Activated CD4-positive, alpha-beta memory T cell treated with anti-CD3 and anti-CD28 coated beads for 36 hours (primary cell): ENCODE measurements around the gene FGGY. TPM values are rescaled to one million over a fixed set of nuclear protein-coding genes. Genes with fewer than 3 reads are reported as not detected.

ENCODE experiments used
- CTCF ChIA-PET: fragments of 350-600 bp; sonication (Branson Sonifier 250); formaldehyde crosslinking; loops from one replicate; lab custom pipeline; 2021; ENCODE audit warnings: antibody characterized with exemption, inconsistent platforms; lab: Charles Lee
- POLR2A ChIA-PET: fragments of 350-600 bp; sonication (Branson Sonifier 250); formaldehyde crosslinking; loops from one replicate; lab custom pipeline; 2021; ENCODE audit warnings: antibody characterized with exemption; lab: Charles Lee
- DNase-seq: peaks from one replicate; pipeline ENCODE4 v3.0.0-alpha.2; 2020
- H3K27ac Mint-ChIP-seq: one replicate; pipeline ENCODE4 v1.8.0; 2021; ENCODE audit warnings: mixed read lengths
- H3K27me3 Mint-ChIP-seq: one replicate; pipeline ENCODE4 v1.8.0; 2021; ENCODE audit warnings: mixed read lengths
- H3K36me3 Mint-ChIP-seq: one replicate; pipeline ENCODE4 v1.8.0; 2021; ENCODE audit warnings: mixed read lengths
- H3K4me1 Mint-ChIP-seq: one replicate; pipeline ENCODE4 v1.8.0; 2021; ENCODE audit warnings: low read depth, mixed read lengths
- H3K4me3 Mint-ChIP-seq: one replicate; pipeline ENCODE4 v1.8.0; 2021; ENCODE audit warnings: mild to moderate bottlenecking, mixed read lengths
- H3K9me3 Mint-ChIP-seq: one replicate; pipeline ENCODE4 v1.8.0; 2021; ENCODE audit warnings: mixed read lengths
- intact Hi-C: fragments of 100-400 bp; cut with micrococcal nuclease; formaldehyde crosslinking; loops from one replicate; pipeline ENCODE4 v1.15.1; 2023
- total RNA-seq, 2 experiments: library from RNA; stranded (reverse); gene quantifications; one replicate each; pipeline ENCODE4 v1.2.3, GENCODE V29; 2021

FGGY gene
- total RNA-seq, 2 experiments from 2014 or later = 10.2 TPM

DNA sequence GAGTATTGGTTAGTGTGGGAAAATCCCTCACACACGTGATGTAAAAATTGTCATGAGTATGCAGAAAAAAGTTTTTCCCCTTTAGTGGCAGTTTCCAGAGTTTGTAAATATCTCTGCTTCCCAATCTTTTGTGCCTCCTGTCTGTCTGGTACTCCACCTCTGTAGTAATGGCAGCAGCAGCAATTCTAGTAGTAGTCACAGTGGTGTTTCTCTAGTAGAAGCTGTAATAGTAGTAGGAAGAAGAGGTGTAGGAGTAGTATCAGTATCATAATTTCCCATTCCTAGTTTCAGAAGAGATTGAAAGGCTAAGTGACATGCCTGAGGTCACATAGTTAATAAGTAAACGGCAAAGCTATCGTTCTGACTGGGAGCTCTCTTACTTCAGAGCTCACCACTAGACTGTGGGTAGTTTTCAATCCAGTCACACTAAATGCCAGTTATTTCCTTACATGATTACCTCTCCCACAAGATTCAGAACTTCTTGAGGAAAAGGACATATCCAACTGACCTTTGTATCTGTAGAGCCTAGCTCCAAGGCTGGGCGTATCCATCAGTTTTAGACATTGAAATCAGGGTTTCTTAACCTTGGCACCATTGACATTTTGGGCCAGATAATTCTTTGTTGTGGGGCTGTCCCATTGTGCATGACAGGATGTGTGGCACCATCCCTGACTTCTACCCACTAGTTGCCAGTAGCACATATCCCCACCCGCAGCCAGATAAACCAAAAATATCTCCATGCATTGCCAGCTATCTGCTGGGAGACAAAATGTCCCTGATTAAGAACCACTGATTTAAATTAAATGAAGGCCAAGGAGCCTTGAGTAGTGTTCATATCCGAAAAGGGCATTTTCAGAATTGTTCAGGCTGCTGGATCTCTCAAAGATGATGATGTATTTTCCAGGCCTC, 135.9 kb downstream of the FGGY start:
- DNase-seq = peak; percentile 15
- no peaks in the 10 kb centered on the region for H3K27me3 Mint-ChIP-seq
- H3K9me3 Mint-ChIP-seq = no peaks in the 10 kb centered on the region
- ChIA-PET CTCF (interaction anchor here (0.7 kb wide), 1 partner anchor 72 kb away, joined by 3 read pairs; no protein-coding TSS in a partner anchor), POLR2A (interaction anchor here (0.7 to 1.0 kb wide), 3 partner anchors 11 to 677 kb away, joined by 3 read pairs; no protein-coding TSS in a partner anchor)
- H3K27ac Mint-ChIP-seq = peak overlapping the region; percentile 19
- intact Hi-C loops = loop anchor here (1.0 to 10.0 kb wide), 8 partner anchors 45 to 1886 kb away; partner anchors contain the start of gene JUN
- H3K36me3 Mint-ChIP-seq = no peaks in the 10 kb centered on the region
- peaks cover 27% of the 10 kb centered on the region for H3K4me1 Mint-ChIP-seq
- no peak overlapping the region for H3K4me3 Mint-ChIP-seq

DNA sequence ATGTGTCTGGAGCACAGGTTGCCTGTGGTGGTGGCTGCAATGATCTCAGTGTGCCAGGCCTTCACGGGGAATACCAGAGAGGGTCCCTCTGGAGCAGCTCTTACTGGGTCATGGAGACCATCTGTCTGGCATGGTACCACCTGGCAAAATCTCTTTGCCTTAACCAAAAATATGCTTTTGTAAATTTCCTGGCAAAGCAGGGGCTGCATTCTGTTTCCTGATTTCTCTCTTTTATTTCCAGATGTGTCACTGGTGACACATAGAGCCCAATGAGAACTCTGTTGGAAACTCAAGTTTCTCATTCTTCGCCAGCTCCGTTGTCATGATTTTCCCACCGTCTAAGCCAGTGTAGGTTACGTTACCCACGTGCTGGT, 136.5 kb downstream of the FGGY start:
- intact Hi-C loops = loop anchor here (2.0 to 10.0 kb wide), 5 partner anchors 79 to 1885 kb away; partner anchors contain the start of gene JUN
- POLR2A ChIA-PET = no interaction called here
- DNase-seq = no peak

DNA sequence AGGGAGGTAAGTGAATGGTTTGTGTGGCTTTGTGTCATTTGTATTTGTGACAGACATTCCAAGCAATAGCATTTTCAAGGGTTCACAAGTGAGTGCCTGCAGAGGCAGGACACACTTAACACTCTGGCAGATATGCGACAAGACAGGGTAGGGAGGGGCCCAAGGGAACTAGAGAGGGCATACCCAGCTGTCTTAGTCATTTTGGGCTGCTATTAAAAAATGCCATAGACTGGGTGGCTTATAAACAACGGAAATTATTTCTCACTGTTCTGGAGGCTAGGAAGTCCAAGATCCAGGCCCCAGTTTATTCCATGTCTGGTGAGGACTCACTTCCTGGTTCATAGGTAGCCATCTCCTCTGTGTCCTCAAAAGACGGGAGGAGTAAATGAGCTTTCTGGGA, 137.4 kb downstream of the FGGY start:
- Mint-ChIP-seq H3K9me3 (no peaks in the 10 kb centered on the region), H3K4me3 (no peak overlapping the region), H3K36me3 (no peaks in the 10 kb centered on the region), H3K27me3 (no peaks in the 10 kb centered on the region), H3K27ac (no peak overlapping the region), H3K4me1 (peaks cover 27% of the 10 kb centered on the region)
- ChIA-PET POLR2A (no interaction called here), CTCF (no interaction called here)
- intact Hi-C loops = loop anchor here (5.0 to 10.0 kb wide), 3 partner anchors 390 to 652 kb away; partner anchors contain the start of gene JUN
- no peak for DNase-seq

More for the DNA sequence above, 136.5 kb downstream of the FGGY start:
- Mint-ChIP-seq H3K36me3 (no peaks in the 10 kb centered on the region), H3K9me3 (no peaks in the 10 kb centered on the region), H3K27me3 (no peaks in the 10 kb centered on the region), H3K27ac (no peak overlapping the region), H3K4me3 (no peak overlapping the region), H3K4me1 (peaks cover 27% of the 10 kb centered on the region)
- CTCF ChIA-PET = no interaction called here

DNA sequence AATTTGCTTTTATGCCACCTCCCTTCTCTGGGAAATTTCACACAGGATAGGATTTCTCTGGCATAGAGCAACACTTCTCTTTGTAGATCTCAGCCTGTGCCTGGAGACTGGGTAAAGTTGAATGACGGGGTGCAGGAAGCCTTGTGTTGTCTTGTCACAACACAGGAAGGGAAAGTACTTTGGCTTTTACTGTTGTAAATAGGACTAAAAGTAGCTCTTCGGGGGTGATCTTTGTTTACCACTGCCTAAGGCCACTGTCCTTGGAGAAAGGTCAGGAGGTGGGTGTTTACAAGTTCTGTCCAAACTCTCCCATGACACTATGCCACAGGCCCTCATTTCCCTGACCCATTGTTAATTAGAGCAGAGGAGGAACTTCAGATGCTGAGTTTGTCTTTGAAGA, 139.7 kb downstream of the FGGY start:
- Mint-ChIP-seq H3K4me1 (peaks cover 23% of the 10 kb centered on the region), H3K4me3 (no peak overlapping the region), H3K27ac (no peak overlapping the region), H3K9me3 (no peaks in the 10 kb centered on the region), H3K36me3 (no peaks in the 10 kb centered on the region), H3K27me3 (no peaks in the 10 kb centered on the region)
- POLR2A ChIA-PET = no interaction called here
- no peak for DNase-seq
- CTCF ChIA-PET = no interaction called here
- intact Hi-C loops = loop anchor here (10.0 kb wide), 1 partner anchor 392 kb away; no protein-coding TSS in a partner anchor

DNA sequence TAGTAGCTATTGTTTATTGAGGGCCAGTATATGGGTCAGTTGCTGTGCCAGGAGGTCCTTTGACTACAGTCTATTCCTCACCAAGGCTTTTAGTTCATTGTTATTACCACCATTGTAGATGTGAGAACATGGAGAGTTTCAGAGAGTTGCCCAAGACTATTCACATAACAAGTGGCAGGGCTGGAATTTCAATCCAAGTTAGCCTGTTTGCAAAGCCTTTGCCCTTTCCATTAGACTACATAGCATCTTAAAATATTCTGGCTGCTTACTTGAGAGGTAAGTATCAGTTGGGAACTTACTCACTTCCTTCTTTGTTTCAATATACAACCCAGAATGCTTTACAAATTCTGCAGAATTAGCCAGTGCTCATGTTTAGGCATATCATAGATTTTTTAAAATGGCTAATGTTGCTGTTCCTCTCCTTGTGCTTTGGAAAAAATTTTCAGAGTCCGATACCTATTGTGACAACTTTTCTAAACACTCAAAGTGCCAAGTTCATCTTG, 141.2 kb downstream of the FGGY start:
- Mint-ChIP-seq H3K4me1 (peaks cover 11% of the 10 kb centered on the region), H3K36me3 (no peaks in the 10 kb centered on the region), H3K4me3 (no peak overlapping the region), H3K27ac (no peak overlapping the region), H3K9me3 (no peaks in the 10 kb centered on the region), H3K27me3 (no peaks in the 10 kb centered on the region)
- intact Hi-C loops = loop anchor here (10.0 kb wide), 1 partner anchor 393 kb away; no protein-coding TSS in a partner anchor
- no peak for DNase-seq
- POLR2A ChIA-PET = no interaction called here
- CTCF ChIA-PET = no interaction called here

DNA sequence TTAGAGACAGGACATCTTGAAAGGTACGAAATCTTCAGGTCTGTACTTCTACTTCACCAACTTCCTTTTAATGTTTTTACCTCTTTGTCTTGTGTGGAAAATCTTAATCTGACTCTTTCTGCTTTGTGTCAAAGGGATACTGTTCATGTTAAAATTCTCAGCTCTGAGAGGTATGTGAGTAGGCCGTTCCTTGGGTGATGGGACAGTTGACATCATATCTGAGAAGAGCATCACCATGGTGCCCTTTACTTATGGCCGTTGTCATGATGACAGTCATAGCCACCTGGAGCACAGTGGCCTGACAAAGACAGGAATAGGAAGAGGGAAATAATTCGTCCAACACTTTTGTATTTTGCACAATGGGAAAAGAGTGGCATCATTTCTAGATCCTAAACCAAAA, 145.6 kb downstream of the FGGY start:
- CTCF ChIA-PET = no interaction called here
- Mint-ChIP-seq H3K4me3 (no peak overlapping the region), H3K9me3 (no peaks in the 10 kb centered on the region), H3K36me3 (no peaks in the 10 kb centered on the region), H3K4me1 (peaks cover 2% of the 10 kb centered on the region), H3K27ac (no peak overlapping the region), H3K27me3 (no peaks in the 10 kb centered on the region)
- POLR2A ChIA-PET = no interaction called here
- intact Hi-C loops = no loop called here
- no peak for DNase-seq

DNA sequence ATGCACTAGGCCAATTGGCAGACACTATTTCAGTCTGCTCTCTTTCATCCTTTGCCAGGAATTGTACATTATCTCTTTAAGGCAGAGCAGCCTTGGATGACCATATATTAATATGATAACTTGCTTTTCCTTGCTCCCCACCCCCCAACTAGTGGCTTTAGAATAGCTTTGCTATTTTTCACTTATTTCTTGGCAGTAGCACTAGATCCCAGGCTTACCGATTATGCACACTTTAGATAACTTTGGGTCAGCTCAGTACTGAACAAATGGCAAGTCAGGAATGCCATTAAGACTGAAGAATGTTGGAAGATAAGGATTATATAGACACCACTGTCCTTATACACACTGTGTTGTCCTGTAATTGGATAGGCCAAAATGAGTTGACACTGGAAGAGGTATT, 146.4 kb downstream of the FGGY start:
- no peak overlapping the region for H3K4me3 Mint-ChIP-seq
- H3K36me3 Mint-ChIP-seq = no peaks in the 10 kb centered on the region
- H3K4me1 Mint-ChIP-seq = peaks cover 2% of the 10 kb centered on the region
- intact Hi-C loops = no loop called here
- ChIA-PET POLR2A (interaction anchor here (1.4 kb wide), 1 partner anchor 11 kb away, joined by 3 read pairs; no protein-coding TSS in a partner anchor), CTCF (no interaction called here)
- no peaks in the 10 kb centered on the region for H3K27me3 Mint-ChIP-seq
- no peak overlapping the region for H3K27ac Mint-ChIP-seq
- DNase-seq = no peak
- no peaks in the 10 kb centered on the region for H3K9me3 Mint-ChIP-seq

DNA sequence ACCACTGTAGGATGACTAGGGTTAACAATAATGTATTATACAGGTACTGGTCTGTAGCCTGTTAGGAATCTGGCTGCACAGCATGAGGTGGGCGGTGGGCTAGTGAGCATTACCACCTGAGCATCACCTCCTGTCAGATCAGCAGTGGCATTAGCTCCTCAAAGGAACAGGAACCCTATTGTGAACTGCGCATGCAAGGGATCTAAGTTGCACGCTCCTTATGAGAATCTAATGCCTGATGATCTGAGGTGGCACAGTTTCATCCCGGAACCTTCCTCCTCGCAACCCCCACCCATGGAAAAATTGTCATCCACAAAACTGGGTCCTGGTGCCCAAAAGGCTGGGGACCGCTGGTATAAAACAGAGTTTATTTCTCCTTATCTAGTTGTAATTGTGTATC, 147.6 kb downstream of the FGGY start:
- ChIA-PET CTCF (no interaction called here), POLR2A (no interaction called here)
- DNase-seq = no peak
- Mint-ChIP-seq H3K36me3 (no peaks in the 10 kb centered on the region), H3K27me3 (no peaks in the 10 kb centered on the region), H3K9me3 (no peaks in the 10 kb centered on the region), H3K27ac (no peak overlapping the region), H3K4me1 (peaks cover 2% of the 10 kb centered on the region), H3K4me3 (no peak overlapping the region)
- intact Hi-C loops = no loop called here

DNA sequence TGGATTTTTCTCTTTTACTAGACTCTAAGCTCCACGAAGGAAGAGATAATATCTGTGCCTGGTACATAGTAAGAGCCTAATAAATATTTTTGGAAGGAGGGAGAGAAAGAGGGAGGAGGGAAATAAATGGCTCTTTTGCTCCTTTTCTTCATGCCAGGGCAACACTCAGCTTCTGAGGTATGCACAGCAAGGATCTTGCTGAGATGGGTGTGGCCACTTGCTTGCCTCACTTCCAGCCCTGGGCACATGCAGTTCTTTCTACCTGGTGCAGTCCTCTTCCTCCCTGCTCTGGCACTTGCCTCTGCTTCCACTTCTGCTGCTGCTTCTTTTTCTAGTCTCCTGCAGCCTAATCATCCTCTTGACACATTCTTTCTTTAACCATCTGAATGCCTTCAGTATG, 148.1 kb downstream of the FGGY start:
- DNase-seq = no peak
- intact Hi-C loops = no loop called here
- H3K27ac Mint-ChIP-seq = no peak overlapping the region
- CTCF ChIA-PET = no interaction called here
- H3K27me3 Mint-ChIP-seq = no peaks in the 10 kb centered on the region
- peaks cover 2% of the 10 kb centered on the region for H3K4me1 Mint-ChIP-seq
- no peaks in the 10 kb centered on the region for H3K9me3 Mint-ChIP-seq
- H3K4me3 Mint-ChIP-seq = no peak overlapping the region
- H3K36me3 Mint-ChIP-seq = no peaks in the 10 kb centered on the region
- POLR2A ChIA-PET = no interaction called here

DNA sequence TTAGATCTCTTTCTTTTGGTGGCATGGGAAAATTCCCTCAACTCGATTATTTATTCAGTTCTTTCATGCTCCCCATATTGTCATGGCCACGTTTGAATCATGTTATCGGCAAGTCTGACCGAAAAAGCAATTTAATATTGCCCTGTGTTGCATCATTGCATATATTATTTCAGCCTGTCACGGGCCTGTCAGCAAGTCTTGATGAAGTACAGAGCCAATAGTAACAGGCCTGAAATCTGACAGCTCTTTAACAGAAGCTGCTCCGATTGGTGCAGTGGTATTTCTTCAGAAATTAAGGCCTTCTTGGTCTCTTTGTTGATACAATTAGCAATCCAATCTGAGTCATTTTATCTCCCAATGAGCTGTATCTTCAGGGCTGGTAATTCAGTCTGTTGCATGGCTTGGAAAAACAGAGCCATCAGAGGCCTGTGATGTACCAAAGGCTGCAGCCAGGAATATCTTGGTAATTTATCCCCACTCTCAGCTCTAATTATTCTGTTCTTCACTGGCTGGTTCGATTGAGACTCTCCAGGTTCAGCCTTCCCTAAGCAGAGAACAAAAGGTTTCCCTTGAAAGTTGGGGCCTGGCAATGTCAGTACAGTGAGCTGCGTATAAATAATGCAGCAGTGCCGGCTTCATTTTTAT, 149.5 kb downstream of the FGGY start:
- CTCF ChIA-PET = no interaction called here
- intact Hi-C loops = no loop called here
- DNase-seq = no peak
- Mint-ChIP-seq H3K27me3 (no peaks in the 10 kb centered on the region), H3K4me3 (no peak overlapping the region), H3K9me3 (no peaks in the 10 kb centered on the region), H3K4me1 (peaks cover 2% of the 10 kb centered on the region), H3K27ac (no peak overlapping the region), H3K36me3 (no peaks in the 10 kb centered on the region)
- POLR2A ChIA-PET = no interaction called here

DNA sequence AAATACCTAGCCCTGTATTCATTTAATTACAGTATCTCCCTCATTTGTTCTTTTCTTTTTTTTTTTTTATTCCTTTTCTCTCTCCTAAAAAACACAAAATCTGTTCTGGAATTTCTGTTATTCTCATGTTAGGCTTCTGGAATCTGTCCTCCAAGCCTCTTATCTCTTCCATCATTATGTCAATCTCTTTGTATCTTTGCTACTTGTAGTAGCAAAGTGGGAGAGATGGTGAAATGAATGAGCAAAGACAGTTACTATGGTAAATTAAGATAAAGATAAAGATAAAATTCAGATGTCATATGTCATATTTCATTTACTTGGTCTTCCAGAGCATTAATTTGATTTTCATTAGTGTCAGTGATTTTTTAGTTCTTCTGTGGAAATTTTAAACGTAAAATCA, 155.1 kb downstream of the FGGY start:
- H3K27ac Mint-ChIP-seq = no peak overlapping the region
- ChIA-PET POLR2A (no interaction called here), CTCF (no interaction called here)
- no peaks in the 10 kb centered on the region for H3K27me3 Mint-ChIP-seq
- DNase-seq = no peak
- intact Hi-C loops = no loop called here
- H3K4me3 Mint-ChIP-seq = no peak overlapping the region
- no peaks in the 10 kb centered on the region for H3K4me1 Mint-ChIP-seq
- no peaks in the 10 kb centered on the region for H3K36me3 Mint-ChIP-seq
- no peaks in the 10 kb centered on the region for H3K9me3 Mint-ChIP-seq

DNA sequence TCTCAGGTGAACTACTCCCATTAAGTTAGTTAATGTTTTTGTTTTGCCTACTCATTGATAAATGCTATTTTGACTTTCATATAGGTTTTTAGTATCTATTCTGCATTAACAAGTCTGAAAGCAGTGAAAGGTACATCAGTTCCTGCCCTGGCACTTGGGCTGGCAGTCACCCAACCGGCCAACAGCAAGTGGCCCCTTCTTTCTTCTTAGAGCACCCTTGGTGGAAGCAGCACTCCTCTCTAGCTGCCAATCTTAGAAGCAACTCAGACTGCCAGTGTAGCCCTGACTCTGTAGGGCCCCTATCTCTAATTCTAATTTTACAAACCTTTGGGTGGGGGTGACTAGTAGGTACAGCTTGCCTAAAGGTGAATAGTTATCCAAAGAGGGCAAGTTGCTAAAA, 155.7 kb downstream of the FGGY start:
- ChIA-PET CTCF (no interaction called here), POLR2A (no interaction called here)
- no peaks in the 10 kb centered on the region for H3K27me3 Mint-ChIP-seq
- no peak for DNase-seq
- intact Hi-C loops = no loop called here
- H3K4me1 Mint-ChIP-seq = no peaks in the 10 kb centered on the region
- H3K36me3 Mint-ChIP-seq = no peaks in the 10 kb centered on the region
- no peak overlapping the region for H3K27ac Mint-ChIP-seq
- no peak overlapping the region for H3K4me3 Mint-ChIP-seq
- no peaks in the 10 kb centered on the region for H3K9me3 Mint-ChIP-seq
